ENCODE data around the gene PRKN. TPM values are rescaled to one million over a fixed set of nuclear protein-coding genes. Genes with fewer than 3 reads are reported as not detected.
"Not testable (repeated sequence)": the region's sequence is repeated elsewhere in the genome, so short reads cannot be mapped to it uniquely, and the experiment has no call there.

PRKN gene
- total RNA-seq, 1 donor from 2014 or later = 25.5 TPM

GRCh38 chr6:161891542-161891941 is 836.0 kb downstream of the PRKN start:
- no peaks in the 10 kb centered on the region for H3K36me3 ChIP-seq
- no peak overlapping the region for H3K27ac ChIP-seq (replicated peaks)
- no peak for DNase-seq
- intact Hi-C loops (cut with micrococcal nuclease) = no loop called here
- H3K9me3 ChIP-seq (replicated peaks) = no peaks in the 10 kb centered on the region
- no peak overlapping the region for H3K4me3 ChIP-seq
- H3K27me3 ChIP-seq (ENCODE audit: low read depth) = no peaks in the 10 kb centered on the region
- peaks cover 7% of the 10 kb centered on the region for H3K4me1 ChIP-seq
- TF ChIP-seq CTCF (IDR thresholded peaks at IDR 0.05; ENCODE audit: borderline replicate concordance) = no peak

GRCh38 chr6:161890832-161891297 is 836.7 kb downstream of the PRKN start:
- Histone ChIP-seq H3K27me3 (ENCODE audit: low read depth) (no peaks in the 10 kb centered on the region), H3K4me1 (peaks cover 7% of the 10 kb centered on the region), H3K27ac (replicated peaks) (no peak overlapping the region), H3K9me3 (replicated peaks) (no peaks in the 10 kb centered on the region), H3K36me3 (no peaks in the 10 kb centered on the region), H3K4me3 (peak overlapping the region; percentile 22)
- intact Hi-C loops (cut with micrococcal nuclease) = no loop called here
- no peak for TF ChIP-seq CTCF (IDR thresholded peaks at IDR 0.05; ENCODE audit: borderline replicate concordance)
- no peak for DNase-seq

GRCh38 chr6:161890133-161890831 is 837.3 kb downstream of the PRKN start:
- no peak overlapping the region for H3K4me3 ChIP-seq

GRCh38 chr6:161889324-161889723 is 838.2 kb downstream of the PRKN start:
- no peaks in the 10 kb centered on the region for H3K9me3 ChIP-seq (replicated peaks)
- no peak for TF ChIP-seq CTCF (IDR thresholded peaks at IDR 0.05; ENCODE audit: borderline replicate concordance)
- no peaks in the 10 kb centered on the region for H3K36me3 ChIP-seq
- no peak overlapping the region for H3K27ac ChIP-seq (replicated peaks)
- intact Hi-C loops (cut with micrococcal nuclease) = no loop called here
- H3K4me1 ChIP-seq = peaks cover 7% of the 10 kb centered on the region
- no peaks in the 10 kb centered on the region for H3K27me3 ChIP-seq (ENCODE audit: low read depth)
- no peak for DNase-seq
- no peak overlapping the region for H3K4me3 ChIP-seq

More at GRCh38 chr6:161890133-161890831, 837.3 kb downstream of the PRKN start:
- intact Hi-C loops (cut with micrococcal nuclease) = no loop called here
- Histone ChIP-seq H3K36me3 (no peaks in the 10 kb centered on the region), H3K9me3 (replicated peaks) (no peaks in the 10 kb centered on the region), H3K4me1 (peaks cover 7% of the 10 kb centered on the region), H3K27ac (replicated peaks) (no peak overlapping the region), H3K27me3 (ENCODE audit: low read depth) (no peaks in the 10 kb centered on the region)
- TF ChIP-seq CTCF (IDR thresholded peaks at IDR 0.05; ENCODE audit: borderline replicate concordance) = no peak
- DNase-seq = no peak

GRCh38 chr6:161886545-161886944 is 841.0 kb downstream of the PRKN start:
- H3K27ac ChIP-seq (replicated peaks); H3K36me3 ChIP-seq; H3K27me3 ChIP-seq (ENCODE audit: low read depth); intact Hi-C loops (cut with micrococcal nuclease); DNase-seq; H3K4me3 ChIP-seq; H3K4me1 ChIP-seq; H3K9me3 ChIP-seq (replicated peaks): not testable (repeated sequence)

- no peaks in the 10 kb centered on the region for H3K36me3 ChIP-seq
- no peaks in the 10 kb centered on the region for H3K27me3 ChIP-seq (ENCODE audit: low read depth)
- H3K4me1 ChIP-seq = no peaks in the 10 kb centered on the region
- TF ChIP-seq CTCF (IDR thresholded peaks at IDR 0.05; ENCODE audit: borderline replicate concordance) = no peak
- H3K27ac ChIP-seq (replicated peaks) = no peak overlapping the region
- H3K9me3 ChIP-seq (replicated peaks) = no peaks in the 10 kb centered on the region
- no peak overlapping the region for H3K4me3 ChIP-seq
- intact Hi-C loops (cut with micrococcal nuclease) = no loop called here
- DNase-seq = no peak
Observed at GRCh38 chr6:161884782-161885181, 842.8 kb downstream of the PRKN start.
